GDM1 (cell line): Measurements from ENCODE around the gene GABRR2.

Source experiments
- DNase-seq: peaks from one replicate; lab custom pipeline; 2025; lab: John Stamatoyannopoulos, UW

The GABRR2 gene

DNA sequence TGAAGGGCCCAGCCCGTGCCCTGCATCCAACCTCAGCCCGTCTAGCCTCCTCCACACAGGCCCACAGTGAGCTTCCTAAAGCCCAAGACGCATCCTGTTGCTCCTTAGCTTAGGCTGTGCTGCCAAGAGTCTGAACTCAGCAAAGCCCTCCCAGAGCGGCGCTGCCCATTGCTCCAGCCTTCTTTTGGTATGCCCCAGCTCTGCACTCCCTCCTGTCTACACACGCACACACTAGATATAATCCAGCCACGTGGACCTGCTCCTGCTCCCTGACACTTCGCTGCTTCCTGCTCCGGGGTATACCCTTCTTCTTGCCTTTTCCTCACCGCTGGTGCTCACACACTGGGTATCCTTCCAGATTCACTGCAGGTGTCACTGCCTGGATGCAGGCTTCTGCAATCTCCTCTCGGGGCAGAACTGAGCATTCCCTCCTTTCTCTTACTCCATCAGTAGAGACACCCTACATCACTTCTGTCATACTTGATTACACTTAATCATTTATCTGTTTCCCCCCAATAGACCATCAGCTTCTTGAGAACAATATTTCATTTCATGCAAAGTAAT lies 23.8 kb downstream of the GABRR2 start:
- DNase-seq: no peak

DNA sequence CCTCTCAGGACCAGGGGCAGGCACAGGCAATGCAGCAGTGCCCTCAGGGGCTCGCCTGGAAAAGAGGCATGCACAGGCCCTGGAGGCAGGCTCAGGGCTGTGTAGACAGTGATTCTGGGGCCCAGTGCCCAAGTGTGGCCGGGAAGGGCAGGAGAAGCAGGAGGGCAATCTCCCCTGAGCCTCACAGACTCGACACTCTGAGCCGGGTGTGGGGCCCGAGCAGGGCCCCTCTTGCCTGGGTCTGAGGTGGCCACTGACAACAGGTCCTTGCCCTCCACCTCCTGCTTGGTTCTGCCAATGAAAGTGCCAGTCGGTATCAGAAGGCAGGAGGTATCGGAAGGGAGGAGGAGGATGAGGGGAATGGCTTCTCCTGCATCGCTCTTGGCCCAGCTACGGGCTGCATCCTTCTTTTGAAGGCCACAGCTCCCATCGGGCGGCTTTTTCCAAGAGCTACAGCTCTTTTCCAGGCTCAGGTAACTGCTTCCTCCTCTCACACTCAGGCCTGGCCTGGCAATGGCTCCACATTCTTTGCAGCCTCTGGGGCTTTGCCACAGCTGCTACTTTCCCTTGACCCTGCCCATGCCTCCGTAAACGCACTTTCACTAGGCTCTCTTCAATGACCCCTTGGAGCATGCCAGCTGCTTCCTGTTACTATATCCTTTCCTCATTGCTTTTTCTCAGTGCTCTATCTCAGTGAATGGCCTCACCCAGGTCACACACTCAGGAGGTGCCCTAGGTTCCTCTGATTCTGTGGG lies 24.5 kb downstream of the GABRR2 start:
- no peak for DNase-seq

DNA sequence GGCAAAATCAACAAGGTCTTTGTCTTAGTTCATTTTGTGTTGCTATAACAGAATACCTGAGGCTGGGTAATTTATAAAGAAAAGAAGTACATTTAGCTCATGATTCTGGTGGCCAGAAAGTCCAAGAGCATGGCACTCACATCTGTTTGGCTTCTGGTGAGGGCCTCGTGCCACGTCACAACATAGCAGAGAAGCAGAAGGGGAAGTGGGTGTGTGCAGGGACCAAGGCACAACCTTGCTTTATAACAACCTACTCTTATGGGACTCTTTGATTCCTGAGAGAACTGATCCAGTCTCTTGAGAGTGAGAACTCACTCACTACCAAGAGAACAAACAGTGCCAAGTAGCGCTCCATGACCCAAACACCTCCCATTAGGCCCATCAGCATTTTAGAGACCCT lies 25.4 kb downstream of the GABRR2 start:
- DNase-seq: no peak

DNA sequence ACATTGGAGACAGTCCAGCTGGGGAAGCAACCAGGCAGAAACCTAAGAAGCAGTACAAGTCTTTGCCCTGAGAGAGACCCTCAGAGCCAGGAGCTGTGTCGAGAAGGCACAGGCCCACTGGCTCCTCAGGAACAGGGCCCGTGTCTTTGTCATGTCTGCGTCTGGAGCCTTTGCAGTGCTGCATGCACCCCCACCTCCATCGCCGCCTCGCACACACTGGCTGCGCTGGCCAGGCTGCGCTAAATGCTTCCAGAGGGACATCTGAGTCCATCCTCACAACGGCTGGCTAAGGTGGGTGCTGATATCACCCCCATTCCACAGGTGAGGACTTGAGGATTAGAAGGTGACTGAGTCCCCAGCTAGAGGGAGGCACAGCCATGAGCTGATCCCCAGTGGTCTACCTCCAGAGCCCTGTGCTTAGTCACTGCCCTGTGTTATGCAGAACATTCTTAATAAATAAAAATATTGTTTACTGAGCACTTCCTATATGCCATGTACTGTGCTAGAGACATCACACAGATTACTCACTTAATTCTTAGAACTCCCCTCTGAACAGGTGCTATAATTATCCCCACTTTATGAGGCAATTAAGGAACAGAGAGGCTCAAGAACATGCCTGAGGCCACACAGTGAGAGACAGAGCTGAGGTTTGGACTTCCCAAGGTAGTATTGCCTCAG lies 27.6 kb downstream of the GABRR2 start:
- DNase-seq: no peak

DNA sequence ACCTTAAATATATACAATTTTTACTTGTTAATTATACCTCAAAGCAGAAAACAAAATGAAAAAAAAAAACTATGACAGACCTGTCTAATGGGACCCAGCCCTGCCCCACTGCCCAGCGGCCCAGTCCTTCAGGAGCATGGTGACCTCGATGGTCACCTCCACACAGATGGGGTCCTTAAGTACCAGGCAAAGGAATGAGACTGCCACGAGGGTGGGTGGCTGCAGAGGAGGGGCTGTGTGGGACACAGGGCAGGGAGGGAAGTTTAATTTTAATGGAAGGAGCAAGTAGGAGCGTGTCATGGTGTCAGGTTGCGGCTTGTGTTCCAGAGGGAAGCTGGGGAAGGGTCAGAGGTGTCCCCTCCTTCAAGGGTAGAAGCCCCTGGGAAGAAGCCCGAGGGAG lies 28.6 kb downstream of the GABRR2 start:
- DNase-seq: no peak

DNA sequence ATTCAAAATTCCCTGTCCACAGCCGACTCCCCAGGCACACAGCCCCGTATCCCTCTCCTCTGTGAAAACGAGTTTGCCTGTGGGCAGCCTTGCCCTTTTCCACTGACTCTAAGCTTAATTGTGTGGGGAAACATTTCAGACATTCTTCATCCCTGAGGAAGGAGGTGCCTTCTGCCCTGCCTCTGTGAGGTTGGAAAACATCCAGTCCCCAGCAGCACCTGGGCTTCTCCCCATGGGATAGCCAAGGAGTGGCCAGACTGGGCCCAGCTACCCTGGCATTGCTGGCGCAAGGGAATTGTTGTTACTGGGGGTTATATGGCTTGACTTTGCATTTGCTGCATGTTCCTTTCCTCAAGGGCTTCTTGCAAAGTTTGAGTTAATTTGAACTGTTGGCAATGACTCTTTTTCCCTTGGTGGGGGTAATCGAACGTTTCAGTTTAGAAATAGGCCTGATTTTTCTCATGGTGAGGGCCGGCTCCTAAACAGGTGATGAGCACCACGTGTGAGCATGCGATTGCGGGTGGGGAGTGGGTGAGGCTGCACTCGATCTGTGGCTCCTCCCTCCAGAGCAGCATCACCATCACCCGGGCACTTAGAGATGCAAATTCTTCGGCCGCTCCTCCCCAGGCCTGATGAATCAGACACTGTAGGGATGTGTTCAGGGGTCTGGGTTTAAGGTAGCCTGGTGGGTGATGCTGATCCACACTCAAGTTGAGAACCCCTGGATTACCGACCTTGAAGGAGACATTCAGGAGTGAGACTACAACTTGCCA lies 29.9 kb downstream of the GABRR2 start:
- no peak for DNase-seq

DNA sequence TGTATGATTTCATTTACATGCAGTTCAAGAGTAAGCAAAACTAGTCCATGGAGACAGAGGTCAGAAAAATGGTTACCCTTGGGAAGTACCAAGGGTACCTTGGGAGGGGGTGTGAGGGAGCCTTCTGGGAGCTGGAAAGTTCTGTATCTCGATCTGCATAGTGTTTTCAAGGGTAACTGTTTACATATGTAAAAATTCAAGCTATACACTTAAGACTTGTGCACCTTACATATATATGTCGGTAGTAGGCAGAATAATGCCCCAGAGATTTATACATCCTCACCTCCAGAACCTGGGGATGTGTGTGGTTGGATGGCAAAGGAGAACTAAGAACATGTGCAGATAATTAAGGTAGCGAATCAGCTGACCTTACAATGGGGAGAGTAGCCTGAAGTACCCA lies 31.0 kb downstream of the GABRR2 start:
- no peak for DNase-seq

DNA sequence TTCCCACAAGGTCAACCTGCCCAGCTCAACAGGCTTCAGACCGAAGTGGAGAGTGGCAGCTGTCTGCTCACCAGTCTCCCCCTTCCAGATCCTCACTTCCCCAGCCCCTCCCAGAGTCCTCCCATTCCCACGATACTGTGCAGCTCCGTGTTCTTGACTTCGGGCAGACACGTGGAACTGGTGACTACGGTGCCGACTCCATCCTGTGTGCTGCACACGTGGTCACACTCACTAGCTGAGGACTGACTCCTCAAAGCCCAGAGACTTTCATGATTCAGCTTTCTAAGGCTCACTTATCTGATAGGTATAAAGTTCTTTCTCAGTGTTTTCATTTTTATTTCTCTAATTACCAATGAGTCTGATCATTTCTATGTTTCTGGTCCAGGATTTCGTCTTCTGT lies 32.4 kb downstream of the GABRR2 start:
- DNase-seq: no peak

DNA sequence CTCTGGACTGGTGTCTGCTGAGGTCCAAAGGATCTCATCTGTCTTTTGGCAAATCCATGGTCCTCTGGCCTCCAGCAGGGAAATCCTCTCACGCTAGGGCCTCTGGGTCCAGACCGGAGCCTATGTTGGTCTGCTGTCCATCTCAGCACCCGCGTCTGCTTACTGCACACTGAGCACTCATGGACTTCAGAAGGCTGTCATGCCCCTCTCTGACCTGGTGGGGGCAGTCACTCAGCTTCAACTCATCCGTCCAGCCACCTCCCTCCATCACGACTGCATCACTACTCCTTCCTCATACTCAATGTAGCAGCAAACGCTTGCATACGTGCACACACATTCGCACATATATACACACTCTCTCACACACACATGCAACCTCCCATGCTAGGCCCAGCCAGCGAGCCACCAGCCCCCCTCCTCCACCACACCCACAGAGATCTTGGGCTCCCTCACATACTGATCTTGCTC lies 33.3 kb downstream of the GABRR2 start:
- DNase-seq: peak; percentile 46

DNA sequence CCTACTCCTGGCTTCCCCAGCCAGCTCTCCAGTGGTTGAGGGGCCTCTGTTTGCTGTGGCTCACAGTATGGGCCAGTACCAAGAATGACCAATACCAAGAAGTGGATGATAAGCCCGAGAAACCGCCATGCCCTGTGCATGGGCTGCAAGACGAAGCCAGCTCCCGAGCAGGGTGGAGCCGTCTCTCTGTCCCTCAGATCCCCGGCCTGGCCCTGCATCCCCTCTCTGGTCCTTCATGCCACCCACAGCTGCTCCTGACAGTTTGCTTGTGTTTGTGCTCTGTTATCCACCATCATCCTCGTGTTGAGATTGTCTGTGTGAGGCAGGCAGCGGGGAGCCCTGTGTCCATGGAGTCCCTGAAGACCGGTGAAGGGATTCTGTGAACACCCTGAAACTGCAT lies 36.1 kb downstream of the GABRR2 start:
- no peak for DNase-seq

DNA sequence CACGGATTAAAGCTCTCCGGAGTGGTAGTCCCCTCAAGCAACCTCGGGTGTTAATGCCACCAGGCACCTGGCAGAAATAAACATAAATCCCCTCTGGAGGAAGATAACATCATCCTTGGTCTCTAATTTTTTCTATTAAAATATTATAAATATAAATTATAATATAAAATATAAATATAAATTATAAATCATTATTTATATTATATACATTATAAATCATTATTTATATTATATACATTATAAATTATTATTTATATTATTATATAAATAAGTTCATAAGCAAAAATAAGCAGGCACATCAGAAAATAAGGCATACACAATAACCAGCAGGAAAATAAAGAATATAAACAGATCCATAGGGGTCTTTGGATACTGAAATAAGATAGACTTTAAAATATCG lies 39.2 kb downstream of the GABRR2 start:
- no peak for DNase-seq

DNA sequence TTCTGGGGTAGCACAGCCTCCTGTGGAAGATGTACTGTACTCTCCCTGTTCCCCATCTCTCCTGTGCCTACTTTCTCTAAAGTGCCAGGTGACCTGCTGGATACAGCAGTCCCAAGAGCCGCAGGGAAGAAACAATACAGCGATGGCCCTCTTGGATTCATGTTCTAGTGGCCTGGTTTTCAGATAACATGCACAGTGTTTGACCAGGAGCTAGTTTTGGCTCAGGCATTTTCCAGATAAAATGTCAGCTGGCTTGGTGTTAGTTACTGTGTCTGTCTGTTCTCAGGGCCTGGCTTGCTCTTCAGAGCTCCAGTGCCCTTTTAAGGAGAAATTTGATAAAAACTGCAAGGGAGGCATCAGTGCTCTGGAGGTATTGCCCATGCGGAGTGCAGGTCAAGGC lies 41.3 kb downstream of the GABRR2 start:
- DNase-seq: no peak

DNA sequence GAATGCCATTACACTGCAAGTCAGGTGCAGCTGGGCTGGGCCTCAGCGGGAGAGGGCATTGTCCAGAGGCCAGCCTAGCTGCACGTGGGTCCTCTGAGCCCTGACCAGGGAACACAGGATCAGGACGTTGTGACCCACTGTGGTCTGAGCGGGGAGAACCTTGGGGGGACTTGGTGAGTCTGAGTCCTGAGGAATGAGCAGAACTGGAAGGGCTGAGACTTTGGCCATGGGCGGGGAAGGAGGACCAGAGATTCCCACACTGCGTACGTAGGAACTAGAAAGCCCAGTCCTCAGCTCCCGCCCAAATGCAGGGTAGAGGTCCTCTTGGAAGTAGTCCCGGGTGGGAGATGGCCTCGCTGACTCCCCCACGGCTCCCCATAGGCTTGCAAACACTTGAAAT lies 42.5 kb downstream of the GABRR2 start:
- no peak for DNase-seq

DNA sequence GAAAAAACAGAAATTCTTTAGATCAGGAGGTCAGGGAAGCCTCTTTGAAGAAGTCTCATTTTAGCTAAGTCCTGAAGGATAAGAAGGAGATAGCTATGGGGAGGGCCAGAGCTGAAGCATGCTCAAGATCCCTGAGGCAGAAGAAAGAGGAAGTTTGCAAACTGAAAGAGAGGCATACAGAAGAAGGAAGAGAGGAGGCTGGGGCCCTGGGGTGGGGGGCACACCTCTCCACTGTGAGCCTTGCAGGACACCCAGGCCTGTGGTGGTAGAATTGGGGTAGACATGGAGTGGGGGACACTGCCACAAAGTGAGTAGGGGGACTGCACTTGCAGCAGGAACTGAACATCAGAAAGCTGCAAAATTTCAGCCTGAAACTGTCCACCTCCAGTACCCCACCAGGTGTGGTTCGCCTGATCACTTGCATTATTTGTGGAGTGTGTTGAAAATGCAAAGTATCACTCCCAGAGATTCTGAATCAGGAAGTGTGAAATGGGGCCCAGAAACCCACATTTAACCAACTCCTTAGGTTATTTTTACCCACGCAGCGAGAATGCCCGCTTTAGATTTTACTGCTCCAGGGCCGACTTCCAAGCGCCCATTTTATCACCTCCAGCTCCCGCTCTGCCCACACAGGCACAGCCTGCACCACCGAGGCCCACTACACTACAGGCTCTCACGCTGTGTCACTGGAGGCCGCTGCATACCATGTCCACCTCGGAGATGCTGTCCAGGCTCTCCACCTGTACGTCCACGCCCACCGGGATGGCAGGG lies 44.0 kb downstream of the GABRR2 start:
- DNase-seq: peak; percentile 25

DNA sequence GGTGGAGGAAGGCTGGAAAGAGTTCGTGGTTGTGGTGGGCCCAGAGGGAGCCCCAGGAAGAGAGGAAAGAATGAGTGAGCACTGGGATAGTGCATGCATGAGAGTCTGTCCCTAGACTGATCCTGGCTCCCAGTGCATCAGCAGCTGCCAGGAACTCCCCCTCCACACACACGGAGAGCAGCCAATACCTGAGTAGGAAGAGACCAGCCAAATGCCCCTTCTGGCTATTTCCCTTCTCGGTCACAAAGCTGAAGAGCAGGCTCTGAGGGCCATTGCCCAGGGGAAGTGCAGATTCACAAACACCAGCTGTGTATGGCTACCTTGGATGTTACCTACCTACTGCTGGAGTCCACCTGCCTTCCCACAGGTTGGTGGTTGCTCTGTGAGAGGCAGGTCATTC lies 45.1 kb downstream of the GABRR2 start:
- no peak for DNase-seq

DNA sequence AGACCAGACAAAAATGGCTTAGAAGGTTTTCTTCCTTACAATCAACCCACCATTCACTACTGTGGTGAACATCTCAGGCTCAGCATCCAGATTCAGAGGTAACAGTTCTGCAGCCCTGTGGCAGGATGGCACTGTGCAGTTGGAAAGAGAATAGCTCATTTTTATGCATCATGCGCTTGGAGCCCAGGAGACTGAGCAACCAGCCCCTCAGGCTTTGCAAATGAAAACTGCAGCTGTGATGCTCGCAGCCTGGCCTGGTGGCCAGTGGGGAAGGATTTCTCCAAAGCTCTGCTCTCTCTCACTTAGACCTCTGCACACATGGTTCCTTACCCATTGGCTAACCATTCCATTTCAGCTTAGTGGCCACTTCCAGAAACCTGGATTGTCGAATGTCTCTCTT lies 45.8 kb downstream of the GABRR2 start:
- DNase-seq: no peak

DNA sequence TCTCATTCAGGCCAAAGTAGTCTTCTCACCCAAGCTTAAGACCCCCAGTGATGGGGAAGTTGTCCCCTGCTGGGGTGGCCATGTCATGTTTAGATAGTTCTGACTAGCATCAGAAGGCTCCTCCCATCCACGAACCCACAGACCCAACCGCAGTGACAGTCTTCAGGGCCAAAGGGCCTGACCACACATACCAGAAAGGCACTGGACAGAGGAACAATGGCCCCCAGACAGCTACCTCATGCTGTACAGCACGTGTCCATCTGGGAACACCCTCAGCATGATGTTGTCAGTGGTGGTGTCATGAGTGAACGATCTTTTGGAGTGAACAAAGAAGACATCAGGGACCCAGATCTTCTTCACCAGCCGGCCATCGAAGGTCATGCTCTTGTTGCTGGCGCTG lies 46.3 kb downstream of the GABRR2 start:
- DNase-seq: no peak

DNA sequence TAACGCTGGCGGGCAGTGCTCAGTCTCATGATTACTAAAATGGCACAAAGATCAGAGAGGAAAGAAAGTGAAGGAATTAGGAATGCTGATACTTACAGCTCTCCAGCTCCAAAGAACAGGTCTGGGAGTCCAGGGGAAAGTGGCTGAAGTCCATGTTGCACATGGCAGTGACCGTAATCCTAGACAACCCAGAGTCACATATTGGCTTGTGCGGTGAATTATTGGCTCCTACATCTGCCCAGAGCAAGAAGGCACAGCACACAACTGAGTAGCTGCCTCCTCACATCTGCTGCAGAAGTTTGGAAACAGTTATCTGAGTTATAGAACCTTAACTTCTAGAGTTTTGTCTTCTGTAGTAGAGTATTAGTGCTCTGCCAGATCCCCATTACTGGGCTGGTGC lies 47.2 kb downstream of the GABRR2 start:
- no peak for DNase-seq

DNA sequence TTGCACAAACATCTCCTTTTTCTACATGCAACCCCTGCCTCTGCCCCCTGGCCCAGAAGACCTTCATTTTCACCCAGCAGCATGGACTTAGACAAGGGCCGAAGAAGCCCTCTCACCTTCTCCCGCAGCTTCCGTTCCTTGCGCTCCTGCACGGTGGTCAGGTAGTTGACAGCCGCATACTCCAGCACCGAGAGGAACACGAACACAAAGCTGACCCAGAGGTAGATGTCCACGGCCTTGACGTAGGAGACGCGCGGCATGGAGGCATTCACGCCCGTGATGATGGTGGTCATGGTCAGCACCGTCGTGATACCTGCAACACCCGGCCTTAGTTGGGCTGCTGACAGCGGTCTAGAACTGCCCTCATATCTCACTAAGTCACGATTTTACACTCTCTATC lies 50.8 kb downstream of the GABRR2 start:
- DNase-seq: no peak

DNA sequence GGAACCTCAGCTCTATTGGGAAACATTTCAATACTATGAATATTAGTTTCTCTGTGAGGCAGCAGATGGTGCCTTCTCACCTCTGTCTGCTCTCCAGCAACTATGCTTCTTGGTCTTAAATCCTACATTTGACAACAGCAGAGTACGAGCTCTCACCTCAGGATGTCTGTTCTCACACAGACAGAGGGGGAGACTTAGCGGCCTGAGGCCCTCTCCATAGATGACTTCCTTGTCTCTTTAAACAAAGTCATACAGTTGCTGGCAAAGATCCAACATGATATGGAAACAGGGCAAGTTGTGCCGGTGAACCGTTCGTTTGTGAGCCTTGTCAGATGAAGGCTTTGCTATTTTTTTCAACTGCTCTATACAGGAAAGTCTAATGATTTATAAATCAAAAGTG lies 54.3 kb downstream of the GABRR2 start:
- peak; percentile 74 for DNase-seq

DNA sequence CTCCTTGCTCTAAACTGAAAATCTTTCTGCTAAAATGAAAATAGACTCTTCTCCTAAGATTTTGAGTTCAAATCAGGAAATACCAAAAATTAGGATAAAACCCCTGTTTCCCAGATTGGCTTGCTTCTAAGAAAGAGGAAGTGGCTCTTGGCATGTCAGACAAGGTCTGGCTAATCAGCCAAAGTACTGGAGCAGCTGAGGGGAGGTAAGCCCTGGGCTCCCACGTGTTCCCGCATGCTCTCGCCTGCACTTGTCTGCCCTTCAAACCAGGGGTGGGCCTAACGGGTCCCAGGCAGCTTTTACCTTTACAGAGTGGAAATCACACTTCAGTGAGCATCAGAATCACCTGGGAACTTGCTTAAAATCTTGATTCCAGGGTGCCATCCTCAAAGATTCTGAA lies 54.8 kb downstream of the GABRR2 start:
- peak; percentile 56 for DNase-seq

DNA sequence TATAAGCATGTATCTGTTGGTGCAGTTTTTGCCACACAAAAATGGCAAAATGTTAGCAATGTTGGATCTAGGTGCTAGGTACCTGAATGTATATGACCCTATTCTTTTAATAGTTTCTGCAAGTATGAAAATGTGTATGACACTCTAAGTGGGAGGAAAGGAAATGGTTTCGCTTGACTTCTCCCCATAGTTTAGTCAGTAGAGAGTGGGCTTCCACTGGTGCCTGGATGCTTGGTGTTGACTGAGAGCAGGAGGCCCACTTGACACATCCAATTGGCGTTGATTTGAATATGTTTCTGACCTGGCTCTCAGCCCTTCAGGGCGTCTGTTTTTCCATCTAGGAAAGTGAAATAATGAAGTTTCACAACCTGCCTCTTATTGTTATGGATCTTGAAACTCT lies 56.2 kb downstream of the GABRR2 start:
- DNase-seq: no peak
